ENCODE measurements around the gene DNAJB1.

Gene DNAJB1

GRCh38 chr19:14517446-14517839 lies 754 bp downstream of the DNAJB1 start:
- Histone ChIP-seq H3K4me3 (ENCODE audit: low read length) (peak overlapping the region; percentile 95), H4K20me1 (ENCODE audit: control insufficient read depth, insufficient read depth, low read depth, low read length) (peaks cover 30% of the 10 kb centered on the region), H3K4me2 (ENCODE audit: low read length) (peak overlapping the region; percentile 69), H3K9me2 (replicated peaks; ENCODE audit: control insufficient read depth, low read length) (no peaks in the 10 kb centered on the region), H3K4me1 (ENCODE audit: control insufficient read depth, low read length) (peaks cover 43% of the 10 kb centered on the region), H3K79me2 (ENCODE audit: control insufficient read depth, low read length) (peaks cover 31% of the 10 kb centered on the region), H3F3A (ENCODE audit: control insufficient read depth, insufficient read depth) (peaks cover 23% of the 10 kb centered on the region), H3K27me3 (ENCODE audit: control insufficient read depth, low read length) (no peaks in the 10 kb centered on the region), H3K36me3 (ENCODE audit: control insufficient read depth, low read length) (peaks cover 49% of the 10 kb centered on the region), H3K9me3 (ENCODE audit: control insufficient read depth, insufficient read depth, low read length) (no peaks in the 10 kb centered on the region), H3K27ac (ENCODE audit: low read depth, low read length) (peak overlapping the region; percentile 73; the same call in 1 of the 2 replicates)
- TF ChIP-seq, protein P1, sequence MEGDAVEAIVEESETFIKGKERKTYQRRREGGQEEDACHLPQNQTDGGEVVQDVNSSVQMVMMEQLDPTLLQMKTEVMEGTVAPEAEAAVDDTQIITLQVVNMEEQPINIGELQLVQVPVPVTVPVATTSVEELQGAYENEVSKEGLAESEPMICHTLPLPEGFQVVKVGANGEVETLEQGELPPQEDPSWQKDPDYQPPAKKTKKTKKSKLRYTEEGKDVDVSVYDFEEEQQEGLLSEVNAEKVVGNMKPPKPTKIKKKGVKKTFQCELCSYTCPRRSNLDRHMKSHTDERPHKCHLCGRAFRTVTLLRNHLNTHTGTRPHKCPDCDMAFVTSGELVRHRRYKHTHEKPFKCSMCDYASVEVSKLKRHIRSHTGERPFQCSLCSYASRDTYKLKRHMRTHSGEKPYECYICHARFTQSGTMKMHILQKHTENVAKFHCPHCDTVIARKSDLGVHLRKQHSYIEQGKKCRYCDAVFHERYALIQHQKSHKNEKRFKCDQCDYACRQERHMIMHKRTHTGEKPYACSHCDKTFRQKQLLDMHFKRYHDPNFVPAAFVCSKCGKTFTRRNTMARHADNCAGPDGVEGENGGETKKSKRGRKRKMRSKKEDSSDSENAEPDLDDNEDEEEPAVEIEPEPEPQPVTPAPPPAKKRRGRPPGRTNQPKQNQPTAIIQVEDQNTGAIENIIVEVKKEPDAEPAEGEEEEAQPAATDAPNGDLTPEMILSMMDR (IDR thresholded peaks at IDR 0.05; ENCODE audit: low read depth, low read length, poor library complexity, severe bottlenecking), result no peak
- TF ChIP-seq EZH2phosphoT487 (IDR thresholded peaks at IDR 0.05; ENCODE audit: borderline replicate concordance, low read length), result no peak

DNA sequence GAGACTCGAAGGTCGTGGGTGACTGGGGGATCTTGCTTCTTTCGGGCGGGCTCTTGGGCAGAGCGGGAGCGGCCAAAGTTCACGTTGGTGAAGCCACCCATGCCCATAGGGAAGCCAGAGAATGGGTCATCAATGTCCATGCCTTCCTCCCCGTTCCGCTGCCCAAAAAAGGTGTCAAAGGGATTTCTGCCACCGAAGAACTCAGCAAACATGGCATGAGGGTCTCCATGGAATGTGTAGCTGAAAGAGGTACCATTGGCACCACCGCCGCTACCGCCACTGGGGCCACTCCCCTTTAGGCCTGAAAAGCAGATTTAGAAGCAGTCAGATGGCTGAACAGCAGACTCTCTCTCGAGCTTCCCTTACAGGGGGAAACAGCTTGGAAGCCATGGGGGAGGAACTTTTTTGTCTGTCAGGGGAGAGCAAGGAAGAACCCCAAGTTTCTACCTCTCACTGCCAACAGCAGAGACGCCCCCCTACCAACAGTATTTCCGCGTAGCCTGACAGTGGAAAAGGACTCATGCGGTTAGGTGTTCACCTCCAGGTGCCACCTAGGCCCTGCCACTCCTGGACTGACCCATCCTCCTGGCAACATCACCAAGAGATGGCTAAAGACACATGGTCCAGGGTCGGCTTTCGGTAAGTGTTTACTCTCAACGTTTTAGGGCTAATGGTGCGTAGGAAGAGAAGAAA lies 1.3 kb downstream of the DNAJB1 start:
- no peak for TF ChIP-seq EZH2phosphoT487 (IDR thresholded peaks at IDR 0.05; ENCODE audit: borderline replicate concordance, low read length)
- TF ChIP-seq, protein P1 (IDR thresholded peaks at IDR 0.05; ENCODE audit: low read depth, low read length, poor library complexity, severe bottlenecking), result no peak
- Histone ChIP-seq H3K4me1 (ENCODE audit: control insufficient read depth, low read length) (peaks cover 38% of the 10 kb centered on the region), H3K9me2 (replicated peaks; ENCODE audit: control insufficient read depth, low read length) (no peaks in the 10 kb centered on the region), H4K20me1 (ENCODE audit: control insufficient read depth, insufficient read depth, low read depth, low read length) (peaks cover 30% of the 10 kb centered on the region), H3K4me3 (ENCODE audit: low read length) (peak overlapping the region; percentile 95), H3K4me2 (ENCODE audit: low read length) (peak overlapping the region; percentile 69), H3K9me3 (ENCODE audit: control insufficient read depth, insufficient read depth, low read length) (no peaks in the 10 kb centered on the region), H3K27me3 (ENCODE audit: control insufficient read depth, low read length) (no peaks in the 10 kb centered on the region), H3K36me3 (ENCODE audit: control insufficient read depth, low read length) (peaks cover 49% of the 10 kb centered on the region), H3F3A (ENCODE audit: control insufficient read depth, insufficient read depth) (peaks cover 22% of the 10 kb centered on the region), H3K27ac (ENCODE audit: low read depth, low read length) (no peak overlapping the region), H3K79me2 (ENCODE audit: control insufficient read depth, low read length) (peaks cover 31% of the 10 kb centered on the region)

DNA sequence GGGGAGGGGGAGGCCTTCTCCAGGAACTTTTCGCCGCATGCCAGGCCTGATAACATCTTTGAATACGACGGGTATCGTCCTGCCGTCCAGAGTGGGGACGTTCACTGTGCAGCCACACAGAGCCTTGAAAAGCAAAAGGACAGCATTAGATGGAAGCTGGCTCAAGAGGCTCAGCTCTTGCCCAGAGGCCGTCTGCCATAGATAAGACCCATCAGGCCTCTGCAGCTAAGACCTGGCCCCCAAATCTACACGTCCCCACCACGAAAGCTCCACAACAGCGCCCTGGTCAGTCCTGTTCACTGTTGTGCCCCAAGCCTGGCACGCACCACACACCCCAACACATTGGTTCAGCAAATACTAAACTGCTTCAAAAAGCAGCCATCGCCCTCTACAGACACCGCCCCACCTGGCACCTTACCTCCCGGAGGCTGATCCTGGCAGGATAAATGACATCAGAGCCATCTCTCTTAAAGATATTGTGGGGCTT lies 2.1 kb downstream of the DNAJB1 start:
- H3F3A ChIP-seq (ENCODE audit: control insufficient read depth, insufficient read depth), result peaks cover 19% of the 10 kb centered on the region
- H3K36me3 ChIP-seq (ENCODE audit: control insufficient read depth, low read length), result peaks cover 49% of the 10 kb centered on the region
- no peaks in the 10 kb centered on the region for H3K9me3 ChIP-seq (ENCODE audit: control insufficient read depth, insufficient read depth, low read length)
- peaks cover 31% of the 10 kb centered on the region for H3K79me2 ChIP-seq (ENCODE audit: control insufficient read depth, low read length)
- TF ChIP-seq EZH2phosphoT487 (IDR thresholded peaks at IDR 0.05; ENCODE audit: borderline replicate concordance, low read length), result no peak
- TF ChIP-seq, protein P1 (IDR thresholded peaks at IDR 0.05; ENCODE audit: low read depth, low read length, poor library complexity, severe bottlenecking), result no peak
- H3K9me2 ChIP-seq (replicated peaks; ENCODE audit: control insufficient read depth, low read length), result no peaks in the 10 kb centered on the region
- H3K4me2 ChIP-seq (ENCODE audit: low read length), result peak overlapping the region; percentile 69
- H3K4me3 ChIP-seq (ENCODE audit: low read length), result peak overlapping the region; percentile 95
- H3K27ac ChIP-seq (ENCODE audit: low read depth, low read length), result no peak overlapping the region
- H3K27me3 ChIP-seq (ENCODE audit: control insufficient read depth, low read length), result no peaks in the 10 kb centered on the region
- H4K20me1 ChIP-seq (ENCODE audit: control insufficient read depth, insufficient read depth, low read depth, low read length), result peaks cover 30% of the 10 kb centered on the region
- peaks cover 34% of the 10 kb centered on the region for H3K4me1 ChIP-seq (ENCODE audit: control insufficient read depth, low read length)

Data from DOHH2 (cell line).